Right kidney (tissue), 1 donor: ENCODE data around the gene DOCK3.
"Not testable (repeated sequence)": the region's sequence is repeated elsewhere in the genome, so short reads cannot be mapped to it uniquely, and the experiment has no call there.

Experiments
- DNase-seq: peaks from one replicate; pipeline ENCODE4 v3.0.0-alpha.2; 2016

DOCK3 gene

DNA sequence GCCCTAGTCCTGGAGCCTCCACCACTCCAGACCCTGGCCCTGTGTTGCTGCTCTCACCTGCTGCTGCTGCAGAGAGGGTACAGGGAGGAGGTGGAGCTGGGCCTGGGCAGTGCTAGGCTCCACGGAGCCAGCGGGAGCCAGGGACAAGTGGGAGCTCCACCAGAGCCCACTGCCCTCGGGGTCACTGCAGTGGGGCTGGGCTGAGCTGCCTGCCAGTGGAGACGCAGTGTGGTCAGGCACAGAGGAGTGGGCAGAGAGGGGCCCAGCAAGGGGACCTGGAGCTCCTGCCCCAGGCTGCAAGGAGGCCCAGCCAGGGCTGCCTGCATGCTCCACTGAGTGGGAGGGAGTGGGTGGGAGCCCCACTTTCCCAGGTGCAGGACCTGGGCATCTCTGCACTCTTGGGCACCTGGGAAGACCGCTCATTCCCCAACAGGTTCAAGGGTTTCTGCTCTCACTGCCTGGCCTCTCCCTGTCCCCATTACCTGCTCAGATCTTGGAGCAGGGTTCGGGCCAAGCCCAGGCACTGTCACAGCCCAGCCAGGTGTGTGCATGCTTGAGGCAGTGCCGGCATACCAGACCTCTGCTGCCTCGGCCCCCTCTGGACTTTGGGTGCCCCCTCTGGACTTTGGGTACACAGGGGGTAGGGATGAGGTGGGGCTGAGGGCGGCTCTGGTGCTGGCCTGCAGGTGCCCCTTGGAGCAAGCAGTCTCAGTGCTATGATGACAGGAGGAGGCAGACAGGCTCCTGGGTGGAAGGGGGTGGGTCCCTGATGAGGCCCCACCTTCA, 308.0 kb downstream of the DOCK3 start:
- DNase-seq, result no peak

DNA sequence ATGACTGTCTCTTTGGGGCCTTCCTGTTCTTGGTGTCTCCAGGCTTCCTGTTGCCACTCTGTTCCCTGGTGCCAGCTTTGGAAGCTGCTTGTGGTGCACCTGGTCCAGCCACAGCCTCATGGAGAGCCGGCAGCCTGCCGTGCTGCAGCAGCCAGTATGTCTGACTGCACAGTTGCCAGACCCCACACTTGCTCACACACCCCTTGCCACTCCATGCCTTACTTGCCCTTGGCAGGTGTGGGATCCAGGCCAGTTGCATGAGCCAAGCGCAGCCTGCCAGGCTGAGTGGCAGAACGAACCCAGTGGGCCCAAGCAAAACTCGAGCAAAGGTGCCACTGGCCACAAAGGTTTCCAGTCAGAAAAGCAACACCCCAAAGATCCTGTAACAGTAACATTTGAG, 309.2 kb downstream of the DOCK3 start:
- no peak for DNase-seq

DNA sequence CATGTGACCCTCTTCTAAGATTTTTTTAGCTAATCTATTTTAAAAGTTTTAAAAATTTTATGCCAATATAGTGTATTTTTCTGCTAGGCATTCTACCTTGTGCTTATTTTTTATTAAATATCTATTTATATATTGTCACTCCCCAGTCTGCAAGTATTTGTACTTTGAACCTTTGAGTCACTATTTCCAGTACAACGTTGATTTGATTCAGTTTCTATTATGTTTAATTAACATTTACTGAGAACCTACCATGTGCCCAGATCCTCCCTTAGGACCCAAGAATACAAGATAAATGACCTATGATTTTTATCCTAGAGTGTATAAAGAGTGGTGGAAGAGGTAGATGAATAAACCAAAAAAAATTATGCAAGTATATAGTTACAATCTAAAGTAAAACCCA, 311.2 kb downstream of the DOCK3 start:
- no peak for DNase-seq

DNA sequence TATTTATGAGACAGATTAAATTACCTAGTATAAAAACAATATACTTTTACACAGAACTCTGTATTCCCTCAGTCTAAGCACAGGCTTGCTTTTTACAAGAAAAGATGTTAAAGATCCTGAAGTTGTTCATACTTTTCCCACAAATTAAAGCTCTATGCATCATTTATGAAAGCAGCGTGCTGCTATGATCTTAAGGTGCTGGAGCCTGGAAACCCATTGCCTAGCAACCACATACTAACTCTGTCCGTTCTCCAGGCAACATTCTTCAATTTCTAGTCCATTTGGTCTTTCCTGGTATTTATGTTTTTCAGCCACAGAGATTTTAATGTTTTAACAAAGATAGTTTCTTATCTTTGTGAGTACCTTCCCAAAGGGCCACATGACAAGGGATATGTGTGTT, 312.0 kb downstream of the DOCK3 start:
- no peak for DNase-seq

DNA sequence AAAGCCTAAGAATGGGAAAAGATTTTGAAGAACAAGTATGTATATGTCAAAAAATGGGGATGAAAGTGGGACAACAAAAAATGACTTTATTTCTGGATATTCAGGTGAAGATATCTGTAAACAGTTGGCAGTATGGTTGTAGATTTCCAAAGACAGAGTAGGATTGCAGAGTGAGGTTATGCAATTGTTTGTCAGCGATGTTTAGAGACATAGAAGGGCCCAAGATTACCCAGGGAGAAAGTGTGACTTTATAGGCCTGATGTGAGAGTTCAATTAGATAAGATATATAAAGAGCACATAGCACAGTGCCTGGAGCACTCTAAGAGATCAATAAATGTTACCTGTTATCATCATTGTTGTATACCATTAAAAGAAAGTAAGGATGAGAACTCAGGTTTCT, 319.8 kb downstream of the DOCK3 start:
- no peak for DNase-seq

DNA sequence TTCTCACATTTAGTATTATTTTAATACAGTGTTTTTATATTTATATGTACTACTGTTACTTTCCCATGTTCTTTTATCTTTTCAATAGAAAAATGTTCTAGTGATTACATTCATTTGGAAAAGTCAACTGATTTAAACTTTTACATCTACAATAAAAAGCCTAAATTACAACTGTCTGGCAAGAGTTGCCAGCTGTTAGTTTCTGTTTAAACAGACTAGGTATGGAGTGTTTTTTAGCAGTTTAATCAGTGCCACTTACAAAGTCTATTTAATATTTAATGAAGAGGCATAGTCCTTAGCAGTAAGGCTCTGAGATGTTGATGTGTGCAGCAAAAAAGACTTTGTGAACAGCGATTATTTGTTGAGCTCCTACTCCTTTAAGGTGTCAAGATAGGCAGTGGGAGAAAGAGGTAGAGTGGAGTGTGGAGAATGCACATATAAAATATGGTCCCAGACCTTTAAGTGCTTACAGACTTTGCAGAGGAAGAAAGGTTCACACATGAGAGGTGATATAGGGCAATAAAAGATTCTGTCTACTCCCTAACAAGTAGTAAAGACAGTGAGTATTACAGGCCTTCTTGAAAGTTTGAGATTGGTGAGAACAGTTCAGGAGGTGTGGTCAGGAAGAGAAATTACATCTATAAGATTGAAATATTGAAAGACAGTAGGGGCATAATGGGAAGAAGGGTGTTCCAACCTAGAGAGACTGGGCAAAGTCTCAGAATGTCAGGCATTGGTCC, 320.5 kb downstream of the DOCK3 start:
- no peak for DNase-seq

DNA sequence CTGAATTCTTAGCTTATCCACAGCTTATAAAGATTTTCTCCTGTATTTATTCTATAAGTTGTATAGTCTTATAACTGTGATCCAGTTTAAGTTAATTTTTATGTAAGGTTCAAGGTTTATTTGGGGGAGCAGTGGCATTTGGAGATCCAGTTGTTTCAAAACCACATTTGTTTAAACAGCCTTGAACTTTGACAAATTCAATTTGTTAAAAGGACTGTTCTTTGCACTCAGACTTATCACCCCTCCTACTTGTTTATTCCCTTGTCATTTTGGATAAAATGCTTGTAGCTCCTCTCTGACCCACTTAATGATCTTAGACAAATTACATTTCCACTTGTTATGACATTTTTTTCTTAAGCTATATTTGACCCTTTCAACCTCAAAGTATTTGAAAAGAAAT, 327.8 kb downstream of the DOCK3 start:
- DNase-seq, result no peak

DNA sequence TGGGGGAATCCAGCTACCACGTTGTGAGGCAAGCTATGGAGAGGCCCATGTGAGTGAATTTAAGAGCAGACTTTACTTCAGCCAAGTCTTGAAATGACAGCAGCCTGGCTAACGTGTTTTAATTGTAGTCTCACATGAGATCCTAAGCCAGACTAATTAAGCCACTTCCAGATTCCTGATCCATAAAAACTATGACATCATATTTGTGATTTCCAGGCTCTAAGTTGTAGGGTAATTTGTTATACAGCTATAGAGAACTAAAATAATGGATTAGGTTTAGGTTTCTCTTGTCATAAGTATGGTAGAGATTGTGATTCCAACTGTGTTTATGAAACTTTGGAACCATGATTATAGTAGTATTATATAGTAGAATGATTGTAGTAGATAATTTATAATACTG, 329.5 kb downstream of the DOCK3 start:
- DNase-seq, result no peak

DNA sequence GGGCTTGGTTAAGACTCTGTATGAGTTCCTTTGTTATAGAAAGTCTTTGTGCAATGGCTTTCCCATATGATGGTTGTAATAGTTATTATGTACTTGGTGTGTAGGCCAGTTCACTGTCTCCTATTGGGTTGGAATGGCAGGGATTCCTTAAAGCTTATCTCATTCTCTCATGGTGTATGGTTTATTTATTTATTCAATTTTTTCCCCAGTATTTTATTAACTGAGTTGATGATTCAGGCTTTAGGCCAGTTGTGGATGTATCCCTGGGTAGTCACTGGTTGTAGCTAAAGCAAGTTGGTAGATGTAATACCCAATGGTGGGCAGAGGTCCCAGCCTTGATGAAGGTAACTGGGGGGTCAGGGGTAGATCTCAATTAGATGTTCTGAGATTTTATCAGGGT, 349.4 kb downstream of the DOCK3 start:
- DNase-seq, result no peak

DNA sequence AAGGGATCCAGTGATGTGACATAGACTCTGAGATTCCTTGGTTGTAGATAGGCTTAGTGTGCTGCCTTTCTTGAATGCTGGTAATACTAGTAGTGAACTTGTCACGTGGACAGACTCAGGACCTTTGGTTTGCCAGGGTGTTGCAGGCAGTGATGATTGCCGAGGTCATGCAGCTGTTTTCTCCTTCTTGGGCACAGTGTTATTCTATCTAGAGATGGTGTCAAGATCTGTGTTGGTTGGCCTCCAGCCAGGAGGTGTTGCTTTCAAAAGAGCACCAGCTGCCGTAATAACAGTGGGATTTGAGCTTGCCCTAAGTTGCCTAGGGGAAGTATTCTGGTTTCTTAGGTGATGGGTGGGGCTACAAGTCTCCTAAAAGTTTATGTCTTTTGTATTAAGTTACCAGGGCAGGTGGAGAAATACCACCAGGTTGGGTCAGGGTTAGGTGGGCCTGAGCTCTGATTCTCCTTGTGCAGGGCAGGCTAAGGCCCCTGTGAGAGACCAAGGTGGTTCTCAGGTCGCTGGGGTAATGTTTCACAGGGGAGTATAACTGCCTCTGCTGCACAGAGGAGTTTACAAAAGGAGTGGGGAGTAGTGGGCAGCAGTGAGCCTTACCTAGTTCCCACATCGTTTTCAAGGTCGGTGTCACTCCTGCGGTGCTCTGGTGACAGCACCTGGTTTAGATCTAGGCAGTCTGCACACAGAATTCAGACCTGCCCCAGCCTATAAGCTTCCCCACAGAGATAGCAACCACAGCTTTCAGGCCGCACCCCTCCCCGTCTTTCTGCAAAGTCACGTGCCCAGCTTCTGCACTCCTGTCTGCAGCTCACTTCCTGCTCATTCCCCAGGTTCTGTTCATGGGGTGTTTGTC, 350.3 kb downstream of the DOCK3 start:
- DNase-seq, result peak; percentile 29

DNA sequence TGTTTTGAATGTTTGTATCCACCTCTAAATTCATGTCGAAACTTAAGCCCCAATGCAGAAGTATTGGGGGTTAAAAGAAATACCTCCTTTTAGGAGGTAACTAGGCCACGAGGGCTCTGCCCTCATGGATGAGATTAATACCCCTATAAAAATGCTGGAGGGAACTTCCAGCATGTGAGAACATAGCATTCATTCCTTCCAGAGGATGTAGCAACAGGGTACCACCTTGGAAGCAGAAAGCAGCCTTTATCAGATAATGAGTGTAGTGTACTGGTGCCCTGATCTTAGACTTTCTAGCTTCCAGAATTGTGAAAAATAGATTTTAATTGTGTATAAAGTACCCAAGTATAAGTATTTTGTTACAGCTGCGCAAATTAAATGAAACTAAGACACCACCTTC, 356.9 kb downstream of the DOCK3 start:
- no peak for DNase-seq

DNA sequence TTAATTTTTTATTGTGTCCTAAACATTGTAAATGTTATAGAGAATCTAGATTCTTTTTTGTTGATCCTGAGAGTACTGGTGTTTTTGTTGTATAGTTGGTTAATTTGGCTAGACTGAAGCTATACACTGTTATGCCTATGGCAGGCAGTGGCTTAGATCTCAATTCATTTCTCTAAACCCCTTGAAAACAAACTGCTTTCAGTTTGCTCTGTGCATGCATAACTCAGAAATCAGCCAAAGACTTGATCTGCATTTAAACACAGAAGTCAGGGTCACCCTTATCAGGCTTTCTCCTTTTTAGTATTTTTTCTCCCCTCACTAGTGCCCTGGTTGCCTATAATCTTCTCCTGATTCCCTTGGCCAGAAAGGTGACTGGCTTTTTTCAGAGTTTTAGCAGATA, 360.9 kb downstream of the DOCK3 start:
- no peak for DNase-seq

DNA sequence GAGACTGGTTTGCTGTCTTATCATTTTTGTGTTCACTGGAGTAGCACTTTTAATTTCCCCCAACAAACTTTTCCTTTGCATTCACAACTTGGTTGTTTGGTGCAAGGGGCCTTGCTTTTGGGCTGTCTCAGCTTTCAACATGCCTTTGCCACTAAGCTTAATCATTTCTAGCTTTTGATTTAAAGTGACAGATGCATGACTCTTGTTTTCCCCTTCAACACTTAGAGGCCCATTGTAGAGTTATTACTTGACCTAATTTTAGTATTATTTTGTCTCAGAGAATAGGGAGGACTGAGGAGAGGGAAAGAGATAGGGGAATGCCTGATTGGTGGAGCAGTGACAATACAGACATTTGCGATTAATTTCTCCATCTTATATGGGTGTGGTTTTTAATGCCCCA, 370.3 kb downstream of the DOCK3 start:
- no peak for DNase-seq

DNA sequence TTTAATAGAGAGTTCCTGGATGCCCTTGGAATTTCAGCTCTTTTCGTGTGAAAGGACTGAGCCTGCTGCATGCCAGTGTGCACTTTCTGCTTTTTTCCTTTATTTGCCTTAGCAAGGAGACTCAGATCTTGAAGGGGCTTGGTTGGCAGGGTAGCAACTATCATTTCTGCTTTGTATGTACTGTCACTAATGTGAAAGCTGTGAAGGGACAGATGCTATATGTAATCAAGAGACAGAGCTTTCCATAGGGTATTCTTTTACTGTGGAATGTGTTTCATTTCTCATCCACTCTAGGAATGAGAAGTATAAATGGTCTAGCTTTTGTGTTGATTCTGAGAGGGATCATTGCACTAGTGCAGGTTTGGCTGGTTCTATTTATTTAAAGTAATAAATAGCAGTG, 377.8 kb downstream of the DOCK3 start:
- no peak for DNase-seq

DNA sequence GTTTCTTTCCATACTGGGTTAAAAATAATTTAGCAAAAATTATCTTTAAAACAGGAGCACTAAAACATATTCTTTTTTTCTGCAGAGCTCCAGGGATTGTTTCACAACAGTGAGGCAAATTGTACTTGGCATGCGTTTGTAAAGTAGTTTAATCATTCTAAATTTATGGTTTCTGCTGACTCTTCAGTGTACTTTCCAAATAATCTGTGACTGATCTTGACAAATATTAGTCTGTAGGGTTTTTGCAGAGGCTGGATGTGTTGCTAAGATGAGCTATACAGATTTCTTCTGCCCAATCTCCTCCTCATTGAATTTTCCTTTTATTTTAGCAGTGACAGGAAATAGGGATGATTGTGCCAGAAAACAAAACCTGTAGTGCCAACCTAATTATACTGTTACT, 382.4 kb downstream of the DOCK3 start:
- DNase-seq, result no peak

DNA sequence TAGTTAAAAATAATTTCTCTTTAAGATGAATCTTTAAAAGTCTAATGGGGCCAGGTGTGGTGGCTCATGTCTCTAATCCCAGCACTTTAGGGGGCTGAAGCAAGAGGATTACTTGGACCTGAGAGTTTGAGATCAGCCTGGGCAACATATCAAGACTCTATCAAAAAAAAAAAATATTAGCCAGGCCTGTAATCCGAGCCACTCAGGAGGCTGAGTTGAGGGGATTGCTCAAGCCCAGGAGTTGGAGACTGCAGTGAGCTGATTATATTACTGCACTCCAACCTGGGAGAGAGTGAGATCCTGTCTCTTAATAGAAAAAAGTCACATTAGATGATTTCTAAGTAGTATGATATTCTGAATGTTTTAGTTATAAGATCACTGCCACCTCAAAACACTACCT, 388.3 kb downstream of the DOCK3 start:
- no peak for DNase-seq

DNA sequence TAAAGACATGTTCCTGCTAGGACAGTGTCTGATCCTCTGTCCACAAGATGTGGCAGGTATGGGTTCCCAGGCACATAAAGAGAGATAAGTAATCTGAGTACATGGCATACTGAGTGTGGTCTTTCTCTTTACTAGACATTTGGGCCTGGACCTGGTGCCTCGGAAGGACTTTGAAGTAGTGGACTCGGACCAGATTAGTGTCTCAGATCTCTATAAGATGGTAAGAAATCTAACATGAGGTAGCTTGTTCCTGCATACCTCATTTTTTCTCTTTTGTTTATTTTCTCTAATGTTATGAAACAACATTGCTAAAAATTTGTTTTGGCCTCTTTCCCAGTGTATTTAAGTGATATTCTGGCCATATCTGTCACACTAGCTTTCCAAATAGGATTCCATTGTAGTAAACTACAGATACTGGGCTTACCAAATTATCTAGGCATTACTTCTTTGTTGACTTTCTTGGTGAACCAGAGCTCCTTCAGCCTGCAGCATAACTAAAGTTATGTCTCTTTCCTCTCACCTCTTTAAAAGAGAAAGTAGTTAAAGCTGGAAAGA, 400.6 kb downstream of the DOCK3 start:
- no peak for DNase-seq

DNA sequence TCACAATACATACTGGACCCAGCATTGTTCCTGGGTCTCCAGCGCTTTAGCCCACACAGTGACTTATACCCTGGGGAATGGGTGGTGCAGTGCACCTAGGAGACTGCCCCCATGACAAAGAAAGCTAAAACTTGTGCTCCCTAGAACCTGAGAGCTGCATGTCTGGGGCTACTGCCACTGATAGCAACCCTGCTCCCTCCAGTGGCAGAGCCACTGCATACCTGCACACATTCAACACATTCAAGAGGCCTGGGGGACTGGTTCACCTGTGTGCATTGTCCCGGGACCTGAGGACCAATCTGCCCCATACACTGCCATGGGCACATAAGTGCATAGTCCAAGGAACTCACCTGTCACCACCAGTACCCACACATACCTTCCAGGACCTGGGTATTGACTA, 407.6 kb downstream of the DOCK3 start:
- DNase-seq, result no peak

DNA sequence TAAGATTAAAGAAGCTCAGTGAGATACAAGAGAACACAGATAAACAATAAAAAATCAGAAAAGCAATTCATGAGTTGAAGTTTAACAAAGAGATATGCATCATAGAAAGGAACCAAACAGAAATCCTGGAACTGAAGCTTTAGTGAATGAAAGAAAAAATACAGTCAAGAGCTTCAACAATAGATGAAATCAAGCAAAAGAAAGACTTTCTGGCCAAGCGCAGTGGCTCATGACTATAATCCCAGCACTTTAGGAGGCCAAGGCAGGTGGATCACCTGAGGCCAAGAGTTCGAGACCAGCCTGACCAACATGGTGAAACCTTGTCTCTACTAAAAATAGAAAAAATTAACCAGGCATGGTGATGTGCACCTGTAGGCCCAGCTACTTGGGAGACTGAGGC, 408.8 kb downstream of the DOCK3 start:
- no peak for DNase-seq

DNA sequence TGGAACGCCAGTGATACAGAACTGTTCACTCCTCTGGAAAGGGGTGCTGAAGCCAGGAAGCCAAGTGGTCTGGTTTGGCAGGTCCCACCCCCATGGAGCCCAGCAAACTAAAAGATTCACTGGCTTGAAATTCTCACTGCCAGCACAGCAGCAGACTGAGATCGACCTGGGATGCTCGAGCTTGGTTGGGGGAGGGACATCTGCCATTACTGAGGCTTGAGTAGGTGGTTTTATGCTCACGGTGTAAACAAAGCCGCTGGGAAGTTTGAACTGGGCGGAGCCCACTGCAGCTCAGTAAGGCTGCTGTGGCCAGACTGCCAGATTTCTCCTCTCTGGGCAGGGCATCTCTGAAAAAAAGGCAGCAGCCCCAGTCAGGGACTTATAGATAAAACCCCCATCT, 417.4 kb downstream of the DOCK3 start:
- DNase-seq, result not testable (repeated sequence)

DNA sequence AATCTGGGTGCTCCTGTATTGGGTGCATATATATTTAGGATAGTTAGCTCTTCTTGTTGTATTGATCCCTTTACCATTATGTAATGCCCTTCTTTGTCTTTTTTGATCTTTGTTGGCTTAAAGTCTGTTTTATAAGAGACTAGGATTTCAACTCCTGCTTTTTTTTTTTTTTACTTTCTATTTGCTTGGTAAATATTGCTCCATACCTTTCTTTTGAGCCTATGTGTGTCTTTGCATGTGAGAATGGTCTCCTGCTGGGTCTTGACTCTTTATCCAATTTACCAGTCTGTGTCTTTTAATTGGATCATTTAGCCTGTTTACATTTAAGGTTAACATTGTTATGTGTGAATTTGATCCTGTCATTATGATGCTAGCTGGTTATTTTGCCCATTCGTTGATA, 420.1 kb downstream of the DOCK3 start:
- DNase-seq, result not testable (repeated sequence)

DNA sequence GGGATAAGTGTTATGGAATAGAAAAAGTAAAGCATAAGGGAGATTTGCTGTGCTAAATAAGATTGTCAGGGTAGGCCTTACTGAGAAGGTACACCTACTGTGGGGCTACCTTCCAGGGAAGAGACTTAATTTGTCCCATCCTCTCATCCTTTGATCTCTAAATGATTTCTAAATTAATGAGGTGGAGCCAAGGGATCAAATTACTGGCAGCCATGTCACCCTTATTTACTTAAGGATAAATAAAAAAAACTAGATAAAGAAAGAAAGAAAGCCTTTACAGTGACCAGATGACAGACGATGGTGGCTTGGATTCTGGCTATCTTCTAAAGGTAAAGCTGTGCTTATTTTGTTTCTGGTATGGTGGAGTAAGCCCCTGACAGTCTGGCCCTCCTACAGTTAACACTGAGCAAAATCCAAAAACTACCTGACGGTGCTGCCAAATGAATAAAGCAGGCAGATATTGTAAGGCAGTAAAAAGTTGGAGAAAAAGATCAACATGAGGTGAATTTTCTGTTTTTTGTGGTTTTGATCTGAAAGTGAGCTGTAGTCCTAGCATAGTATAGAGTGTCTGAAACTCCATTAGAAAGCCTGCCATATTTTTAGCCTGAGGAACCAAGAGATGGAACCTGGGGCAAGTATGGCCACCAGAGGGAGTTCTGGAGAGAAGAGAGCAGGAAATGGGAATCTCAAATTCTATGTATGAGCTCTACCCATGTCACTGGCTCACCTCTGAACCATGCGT, 425.2 kb downstream of the DOCK3 start:
- peak; percentile 19 for DNase-seq
